Liver (tissue), 3 donors: Measurements from ENCODE around the gene TSPO.

Source experiments
- CTCF ChIP-seq: fragments of 150-350 bp; IDR thresholded peaks from 2 replicates; pipeline ENCODE4 v1.5.1; 2017; ENCODE audit warnings: improper control_type of control experiment, low read depth, low read length; ENCODE audit not compliant: missing input control
- FOXA1 ChIP-seq: IDR thresholded peaks from 2 replicates; pipeline ENCODE4 v1.6.1; 2016; ENCODE audit warnings: antibody characterized with exemption
- GABPA ChIP-seq, 2 donors: IDR thresholded peaks in 1 of 2; conservative IDR thresholded peaks in 1 of 2; 2 replicates each; pipeline ENCODE4 v1.6.1; 2016; ENCODE audit warnings: antibody characterized with exemption in 2 of 2, mild to moderate bottlenecking in 1 of 2, moderate library complexity in 1 of 2
- JUND ChIP-seq, 2 donors: IDR thresholded peaks; 2 replicates each; pipeline ENCODE4 v1.6.1; 2016; ENCODE audit warnings: antibody characterized with exemption in 2 of 2
- MAX ChIP-seq: IDR thresholded peaks from 2 replicates; pipeline ENCODE4 v1.6.1; 2016; ENCODE audit warnings: antibody characterized with exemption
- RAD21 ChIP-seq, 2 donors: IDR thresholded peaks; 2 replicates each; pipeline ENCODE4 v1.6.1; 2016; ENCODE audit warnings: antibody characterized with exemption in 2 of 2, mild to moderate bottlenecking in 2 of 2
- REST ChIP-seq: IDR thresholded peaks from 2 replicates; pipeline ENCODE4 v1.6.1; 2016; ENCODE audit warnings: antibody characterized with exemption, mild to moderate bottlenecking
- SP1 ChIP-seq: IDR thresholded peaks from 2 replicates; pipeline ENCODE4 v1.6.1; 2018; ENCODE audit warnings: antibody characterized with exemption, mild to moderate bottlenecking
- TAF1 ChIP-seq: conservative IDR thresholded peaks from 2 replicates; pipeline ENCODE4 v1.6.1; 2016; ENCODE audit warnings: antibody characterized with exemption, mild to moderate bottlenecking
- ZBTB33 ChIP-seq: IDR thresholded peaks from 2 replicates; pipeline ENCODE4 v1.6.1; 2016; ENCODE audit warnings: antibody characterized with exemption
- donor health status: healthy.
- donor health status: healthy.

GRCh38 chr22:43116932-43117331, 34.4 kb upstream of the TSPO start:
- no peak for TF ChIP-seq CTCF
- no peak for TF ChIP-seq TAF1
- TF ChIP-seq REST = no peak
- TF ChIP-seq RAD21 (IDR thresholded peaks at IDR 0.05) = no peak
- no peak for TF ChIP-seq ZBTB33
- TF ChIP-seq SP1 = no peak
- no peak for TF ChIP-seq GABPA (IDR thresholded peaks at IDR 0.05 in 1 of 2, conservative IDR thresholded peaks at IDR 0.05 in 1 of 2)
- no peak for TF ChIP-seq MAX
- TF ChIP-seq JUND (IDR thresholded peaks at IDR 0.05) = no peak
- TF ChIP-seq FOXA1 = no peak
